ENCODE data around the gene AIF1L. TPM values are rescaled to one million over a fixed set of nuclear protein-coding genes. Genes with fewer than 3 reads are reported as not detected.

AIF1L gene
- total RNA-seq, 1 donor from 2014 or later, result 22.9 TPM

DNA sequence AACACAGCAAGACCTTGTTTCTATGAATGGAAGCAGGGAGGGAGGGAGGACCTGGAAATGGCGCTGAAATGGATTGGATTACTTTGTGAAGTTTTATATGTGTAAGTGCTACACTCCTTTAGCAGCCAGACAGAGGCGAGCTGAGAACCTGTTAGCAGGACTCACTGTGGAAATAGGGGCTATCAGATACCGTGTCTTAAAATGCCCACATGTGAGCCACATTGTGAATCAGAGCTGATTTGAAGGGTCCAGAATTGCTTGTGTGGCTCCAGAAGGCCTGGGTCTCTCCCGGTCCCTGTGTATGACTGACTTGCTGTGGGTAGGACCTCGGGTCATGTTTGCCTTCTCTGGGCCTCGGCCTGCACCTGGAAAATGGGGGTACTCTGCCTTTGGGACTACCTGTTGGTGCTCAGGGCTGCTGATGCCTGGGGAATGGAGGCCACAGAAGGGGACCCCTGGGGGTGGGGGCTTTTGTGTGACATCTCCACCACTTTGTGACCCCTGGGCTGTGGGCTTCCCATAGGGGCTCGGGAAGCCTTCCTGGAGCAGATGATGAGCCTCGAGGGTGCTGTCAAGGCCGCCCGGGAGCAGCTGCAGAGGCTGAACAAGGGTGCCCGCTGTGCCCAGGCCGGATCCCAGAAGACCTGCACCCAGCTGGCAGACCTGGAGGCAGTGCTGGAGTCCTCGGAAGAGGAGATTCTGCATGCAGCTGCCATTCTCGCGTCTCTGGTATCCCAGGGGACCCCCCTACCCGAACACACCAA is 24.0 kb upstream of the AIF1L start:
- intact Hi-C loops (cut with micrococcal nuclease), result no loop called here
- ATAC-seq (no peak), DNase-seq (no peak)

DNA sequence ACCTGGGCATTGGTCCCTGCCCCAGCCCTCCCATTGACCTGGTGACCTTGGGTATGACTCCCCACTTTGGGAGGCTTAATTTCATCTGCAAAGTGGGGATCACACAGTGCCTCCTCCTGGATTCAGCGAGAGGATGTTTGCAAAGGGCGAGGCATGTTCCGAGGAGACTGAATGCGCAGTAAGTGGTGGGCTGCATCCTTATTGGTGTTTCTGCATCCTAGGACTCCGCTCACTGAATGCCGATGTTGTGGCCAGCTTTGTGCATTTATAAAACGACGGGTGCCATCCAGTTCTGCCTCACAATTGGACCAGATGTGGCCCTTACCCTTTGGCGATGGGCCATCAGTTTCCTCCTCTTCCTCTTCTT is 23.5 kb upstream of the AIF1L start:
- ATAC-seq, result no peak
- intact Hi-C loops (cut with micrococcal nuclease), result no loop called here
- no peak for DNase-seq

DNA sequence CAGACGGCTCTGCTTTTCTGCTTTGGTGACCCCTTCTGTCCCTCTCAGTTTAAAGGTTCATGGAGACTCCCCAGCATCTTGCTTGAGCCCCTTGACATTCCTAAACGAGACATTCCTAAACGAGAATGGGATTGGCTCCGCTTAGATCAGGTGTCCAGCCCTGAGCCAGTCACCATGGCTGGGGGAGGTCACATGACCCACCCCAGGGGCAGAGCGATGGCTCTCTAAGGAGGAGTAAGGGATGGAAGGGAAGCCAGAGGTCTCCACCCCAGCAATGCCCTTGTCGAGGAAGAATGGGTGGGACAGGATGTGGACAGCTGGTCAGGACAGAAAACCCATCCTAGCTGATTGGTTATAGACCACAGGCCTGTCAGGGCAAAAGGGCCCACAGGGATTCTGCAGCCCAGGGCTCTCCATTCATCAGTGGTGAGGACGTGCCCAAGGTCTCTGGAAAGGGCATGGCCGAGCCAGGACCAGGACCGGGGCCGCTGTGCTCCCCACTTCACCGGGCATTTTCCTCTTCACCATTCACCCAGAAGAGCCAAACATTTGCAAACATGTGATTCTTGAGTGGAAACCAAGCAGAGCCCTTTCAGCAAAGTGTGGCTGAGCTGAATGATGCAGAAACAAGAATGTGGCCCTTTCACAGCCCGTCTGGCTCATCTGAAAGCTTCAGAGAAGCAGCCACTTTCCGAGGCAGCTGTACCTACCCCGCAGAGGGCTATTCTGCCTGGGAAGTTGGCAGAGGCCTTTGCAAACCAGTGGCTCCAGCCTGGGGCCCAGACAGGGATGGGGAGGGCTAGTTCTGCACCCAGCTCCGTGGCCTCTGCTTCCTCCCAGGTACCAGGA is 19.8 kb upstream of the AIF1L start:
- intact Hi-C loops (cut with micrococcal nuclease), result no loop called here
- no peak for ATAC-seq
- DNase-seq, result no peak

DNA sequence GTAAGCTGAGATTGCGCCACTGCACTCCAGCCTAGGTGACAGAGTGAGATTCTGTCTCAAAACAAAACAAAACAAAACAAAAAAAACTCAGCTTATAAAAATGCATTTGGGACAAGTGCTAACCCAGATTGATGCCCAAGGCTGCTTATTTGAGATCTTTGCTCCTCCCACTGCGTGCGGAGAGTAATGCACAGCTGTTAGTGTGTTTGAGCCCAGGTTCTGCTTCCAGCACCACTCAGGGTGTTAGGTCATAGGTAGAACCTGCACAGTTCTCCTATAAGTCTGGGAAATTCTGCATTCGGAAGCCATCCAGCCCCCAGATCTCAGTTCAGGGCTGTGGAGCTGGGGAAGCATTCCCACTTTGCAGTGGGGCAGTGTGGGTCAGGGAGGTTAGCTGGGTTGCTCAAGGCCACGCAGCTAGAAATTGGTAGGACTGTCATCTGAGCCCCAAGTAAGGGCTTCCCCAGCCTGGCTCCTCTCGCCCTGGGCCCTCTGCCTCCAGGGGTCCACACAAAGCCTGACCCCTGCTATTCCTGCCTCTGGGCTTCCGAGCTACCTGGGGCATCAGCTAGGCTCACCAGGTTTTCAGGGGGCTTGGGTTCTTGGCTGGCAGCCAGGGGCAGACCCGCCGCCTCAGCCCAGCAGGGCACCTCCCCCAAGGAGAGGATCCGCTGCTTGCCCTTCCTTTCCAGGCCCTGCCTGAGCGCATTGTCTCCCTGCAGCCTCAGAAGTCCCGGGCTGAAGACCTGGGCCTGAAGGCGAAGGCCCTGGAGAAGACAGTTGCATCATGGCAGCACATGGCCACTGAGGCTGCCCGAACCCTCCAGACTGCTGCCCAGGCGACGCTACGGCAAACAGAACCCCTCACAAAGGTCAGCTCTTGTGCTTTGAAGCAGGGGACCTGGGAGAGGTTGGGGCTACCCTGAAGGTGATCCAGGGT is 17.6 kb upstream of the AIF1L start:
- ATAC-seq, result no peak
- no peak for DNase-seq
- intact Hi-C loops (cut with micrococcal nuclease), result no loop called here

DNA sequence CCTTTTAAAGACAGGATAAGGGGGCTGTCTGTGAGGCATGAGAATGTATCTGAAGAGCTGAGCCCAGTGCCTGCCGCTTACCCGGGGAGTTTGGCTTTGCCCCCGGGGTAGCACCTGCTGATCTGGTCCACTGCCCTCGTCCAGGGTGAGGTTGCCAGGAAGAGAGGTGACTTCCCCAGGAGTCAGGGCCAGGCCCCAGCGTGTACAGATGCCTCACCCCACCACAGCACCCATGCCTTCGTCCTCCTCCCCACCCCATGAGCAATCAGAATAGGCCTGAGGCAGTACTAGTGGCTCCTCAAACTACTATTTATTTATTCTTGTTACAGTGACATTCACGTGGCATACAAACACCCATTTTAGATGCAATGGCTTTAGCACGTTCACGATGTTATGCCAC is 15.7 kb upstream of the AIF1L start:
- no peak for ATAC-seq

DNA sequence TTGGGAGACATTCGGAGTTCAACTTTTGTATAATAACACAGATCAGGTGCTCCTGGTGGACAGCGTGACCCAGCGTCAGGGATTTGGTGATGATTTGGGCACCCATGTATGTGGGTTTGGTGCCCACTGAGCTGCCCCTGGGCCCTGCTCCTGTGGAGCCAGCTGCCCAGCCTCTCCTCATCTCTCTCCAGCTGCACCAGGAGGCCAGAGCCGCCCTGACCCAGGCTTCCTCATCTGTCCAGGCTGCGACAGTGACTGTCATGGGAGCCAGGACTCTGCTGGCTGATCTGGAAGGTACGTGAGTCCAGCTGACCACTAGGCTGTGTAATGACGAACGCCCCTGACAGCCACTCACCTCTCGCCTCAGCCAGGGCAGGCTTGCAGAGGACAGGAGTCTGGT is 14.5 kb upstream of the AIF1L start:
- DNase-seq (no peak), ATAC-seq (no peak)
- intact Hi-C loops (cut with micrococcal nuclease), result no loop called here

More for the DNA sequence above, 15.7 kb upstream of the AIF1L start:
- intact Hi-C loops (cut with micrococcal nuclease), result no loop called here
- DNase-seq, result no peak

DNA sequence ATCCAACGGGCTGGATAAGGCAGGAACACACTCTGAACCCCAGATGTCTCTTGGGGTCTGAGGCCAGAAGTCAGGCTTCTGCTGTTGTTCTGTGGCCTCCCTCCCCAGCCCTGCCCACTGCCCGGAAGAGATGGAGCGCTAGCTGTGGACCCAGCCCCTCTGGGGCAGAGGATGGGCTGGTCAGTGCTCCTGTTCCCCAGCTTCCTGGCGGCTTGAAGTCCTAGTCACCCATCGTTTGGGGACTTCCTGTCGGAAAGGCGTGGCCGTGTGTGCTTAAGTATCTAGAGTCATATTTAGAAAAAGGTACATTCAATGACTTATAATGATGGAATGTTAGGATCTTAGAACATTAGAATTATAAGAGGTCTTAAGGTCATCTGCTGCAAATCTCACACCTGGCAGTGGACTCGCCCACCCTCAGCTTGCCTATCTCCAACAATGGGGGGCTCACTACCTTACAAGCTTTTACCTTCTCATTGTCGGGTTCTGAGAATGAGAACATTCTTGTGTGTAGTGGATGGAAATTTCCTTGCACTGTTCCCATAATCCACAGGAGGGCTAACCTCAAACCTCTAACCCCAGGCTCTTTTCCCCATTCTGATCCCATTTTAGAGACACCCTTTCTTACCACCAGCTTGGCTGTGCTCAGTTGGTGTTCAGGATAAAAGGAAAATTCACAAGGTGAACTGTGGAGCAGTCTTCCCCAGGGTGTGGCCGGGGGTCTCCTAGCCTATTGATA is 13.4 kb upstream of the AIF1L start:
- DNase-seq, result no peak
- ATAC-seq, result peak; percentile 66
- intact Hi-C loops (cut with micrococcal nuclease), result no loop called here

DNA sequence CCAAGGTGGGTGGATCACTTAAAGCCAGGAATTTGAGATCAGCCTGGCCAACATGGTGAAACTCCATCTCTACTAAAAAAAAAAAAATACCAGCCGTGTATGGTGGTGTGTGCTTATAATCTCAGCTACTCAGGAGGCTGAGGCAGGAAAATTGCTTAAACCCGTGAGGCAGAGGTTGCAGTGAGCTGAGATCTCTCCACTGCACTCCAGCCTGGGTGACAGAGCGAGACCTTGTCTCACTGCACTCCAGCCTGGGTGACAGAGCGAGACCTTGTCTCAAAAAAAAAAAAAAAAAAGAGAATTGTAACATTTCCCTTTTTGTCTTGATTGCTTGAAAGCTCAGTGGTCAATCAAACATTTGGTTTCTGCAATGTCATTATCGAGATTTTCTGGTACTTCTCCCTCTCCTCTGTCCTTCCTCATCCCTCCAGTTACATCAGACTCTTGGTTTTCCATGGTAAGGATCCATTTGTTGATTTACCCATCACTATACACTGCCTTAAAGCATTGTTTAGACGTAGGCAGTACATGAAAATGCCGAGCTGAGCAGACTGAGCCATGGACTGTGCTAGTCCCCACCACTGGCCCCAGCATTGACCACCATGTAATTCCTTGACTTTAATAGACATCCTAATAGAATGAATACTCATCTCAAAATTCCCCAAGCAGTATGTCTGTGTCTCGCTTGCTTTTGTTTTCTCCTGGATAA is 11.5 kb upstream of the AIF1L start:
- ATAC-seq (no peak), DNase-seq (no peak)
- intact Hi-C loops (cut with micrococcal nuclease), result no loop called here

DNA sequence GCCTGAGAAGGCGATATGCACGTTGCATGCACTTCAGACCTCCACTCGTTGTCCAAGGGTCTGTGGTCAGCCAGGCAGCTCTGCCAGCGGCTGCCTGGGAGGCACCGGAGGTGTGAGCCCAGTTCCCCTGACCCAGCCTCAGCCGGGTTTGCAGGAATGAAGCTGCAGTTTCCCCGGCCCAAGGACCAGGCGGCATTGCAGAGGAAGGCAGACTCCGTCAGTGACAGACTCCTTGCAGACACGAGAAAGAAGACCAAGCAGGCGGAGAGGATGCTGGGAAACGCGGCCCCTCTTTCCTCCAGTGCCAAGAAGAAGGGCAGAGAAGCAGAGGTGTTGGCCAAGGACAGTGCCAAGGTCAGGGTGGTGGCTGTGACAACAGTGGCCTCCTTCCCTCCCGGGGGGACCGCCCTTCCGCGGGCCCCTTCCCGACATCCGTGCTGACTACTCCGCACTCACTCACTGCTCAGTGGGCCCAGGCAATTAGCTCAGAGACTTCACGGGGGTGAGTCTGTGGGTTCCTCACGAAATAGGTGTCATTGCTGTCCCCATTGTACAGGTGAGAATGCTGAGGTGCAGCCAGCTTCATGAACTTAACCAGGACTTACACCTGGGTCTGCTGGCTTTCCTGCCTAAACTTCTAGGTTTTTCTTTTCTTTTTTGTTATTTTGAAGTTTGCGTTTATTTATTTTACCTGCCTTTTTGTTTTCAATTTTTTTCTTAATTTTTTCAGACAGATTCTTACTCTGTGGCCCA is 10.8 kb upstream of the AIF1L start:
- ATAC-seq (no peak), DNase-seq (no peak)
- intact Hi-C loops (cut with micrococcal nuclease), result no loop called here

DNA sequence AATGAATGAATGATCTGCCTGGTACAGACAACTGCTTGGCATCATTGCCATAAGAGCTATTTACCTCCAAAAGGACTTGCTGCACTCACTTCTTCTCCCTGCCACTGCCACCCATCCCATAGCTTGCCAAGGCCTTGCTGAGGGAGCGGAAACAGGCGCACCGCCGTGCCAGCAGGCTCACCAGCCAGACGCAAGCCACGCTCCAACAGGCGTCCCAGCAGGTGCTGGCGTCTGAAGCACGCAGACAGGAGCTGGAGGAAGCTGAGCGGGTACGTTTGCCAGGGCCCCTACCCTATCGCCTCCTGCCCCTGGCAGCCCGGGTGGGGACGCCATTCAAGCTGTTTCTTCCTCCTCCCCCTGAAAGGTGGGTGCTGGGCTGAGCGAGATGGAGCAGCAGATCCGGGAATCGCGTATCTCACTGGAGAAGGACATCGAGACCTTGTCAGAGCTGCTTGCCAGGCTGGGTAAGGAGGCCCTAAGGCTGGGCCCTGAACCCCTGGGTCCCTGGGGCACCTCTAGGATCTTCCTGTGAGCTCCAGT is 8.9 kb upstream of the AIF1L start:
- no peak for DNase-seq
- no peak for ATAC-seq
- intact Hi-C loops (cut with micrococcal nuclease), result no loop called here

- intact Hi-C loops (cut with micrococcal nuclease), result no loop called here
- ATAC-seq, result no peak
- no peak for DNase-seq
Measured at GRCh38 chr9:131090025-131090787, 6.1 kb upstream of the AIF1L start.

GRCh38 chr9:131091352-131091992 is 4.9 kb upstream of the AIF1L start:
- no peak for ATAC-seq
- DNase-seq, result no peak

DNA sequence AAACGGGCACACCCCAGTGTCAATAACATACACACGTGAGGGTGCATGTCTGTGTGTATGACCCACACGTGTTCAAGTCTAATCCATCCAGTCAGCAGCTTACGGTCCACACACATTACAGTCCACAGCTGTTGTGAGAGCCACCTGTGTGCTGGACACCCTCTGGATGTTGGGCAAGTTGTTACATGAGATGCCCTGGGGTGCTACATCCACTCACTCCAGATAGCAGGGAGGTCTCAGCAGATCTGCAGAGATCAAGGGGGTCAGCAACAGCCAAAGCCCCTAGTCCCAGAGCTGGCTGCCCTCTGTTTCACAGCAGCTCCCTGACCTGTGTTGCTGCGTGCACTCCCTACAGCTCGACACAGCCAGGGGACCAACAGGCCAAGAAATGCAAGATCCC is 4.3 kb upstream of the AIF1L start:
- DNase-seq (no peak), ATAC-seq (no peak)

More at GRCh38 chr9:131091352-131091992, 4.9 kb upstream of the AIF1L start:
- intact Hi-C loops (cut with micrococcal nuclease), result no loop called here

GRCh38 chr9:131092548-131093440 is 3.5 kb upstream of the AIF1L start:
- intact Hi-C loops (cut with micrococcal nuclease), result no loop called here
- ATAC-seq, result no peak
- DNase-seq, result no peak

More for the DNA sequence above, 4.3 kb upstream of the AIF1L start:
- intact Hi-C loops (cut with micrococcal nuclease), result no loop called here

GRCh38 chr9:131094015-131094414 is 2.3 kb upstream of the AIF1L start:
- intact Hi-C loops (cut with micrococcal nuclease), result no loop called here
- ATAC-seq (no peak), DNase-seq (no peak)
